ENCODE measurements around the gene NCBP2. TPM values are rescaled to one million over a fixed set of nuclear protein-coding genes. Genes with fewer than 3 reads are reported as not detected.

Gene NCBP2
- total and polyA plus RNA-seq, 2 donors (not counting 3 experiments of a cell fraction or from before 2014, with no cell fraction given), result 31.2 to 76.1 TPM

DNA sequence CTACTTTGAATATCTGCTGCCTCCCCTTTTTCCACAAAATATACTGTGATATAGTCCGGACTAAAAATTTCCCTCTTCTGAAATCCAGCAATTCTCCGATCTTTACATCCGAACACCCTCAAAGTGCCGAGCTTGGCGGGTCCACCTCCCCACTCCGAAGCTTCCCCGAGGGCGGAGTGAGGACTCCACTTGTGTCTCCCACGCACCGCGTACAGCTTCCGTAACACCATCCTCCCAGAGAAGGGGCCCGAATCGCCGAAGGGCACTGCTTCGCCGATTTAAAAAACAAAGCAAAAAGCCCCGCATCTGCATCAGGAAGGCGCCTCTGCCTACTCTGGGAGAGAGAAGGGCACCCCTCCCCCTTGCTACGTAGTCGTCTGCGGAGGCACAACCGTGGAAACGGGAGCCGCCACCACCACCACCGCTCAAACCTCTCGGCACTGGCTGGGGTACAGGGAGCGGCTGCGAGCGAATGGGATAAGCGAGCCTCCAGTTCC lies 551 bp downstream of the NCBP2 start:
- no peaks in the 10 kb centered on the region for H3K27me3 ChIP-seq (ENCODE audit: control insufficient read depth in 2 of 2, insufficient read depth in 2 of 2, low read length in 2 of 2)
- H3K4me1 ChIP-seq (ENCODE audit: control insufficient read depth, extremely low read depth, insufficient read depth, low read length), result peaks cover 16% of the 10 kb centered on the region
- H3K9me1 ChIP-seq (replicated peaks; ENCODE audit: control insufficient read depth, extremely low read depth, insufficient read depth, low read length), result no peaks in the 10 kb centered on the region
- POLR2A ChIA-PET, result interaction anchor here (1.2 kb wide), 1 partner anchor 74 kb away, joined by 5 read pairs; no protein-coding TSS in a partner anchor
- intact Hi-C loops (cut with micrococcal nuclease) (loop anchor here (1.0 to 2.0 kb wide), 5 partner anchors 27 to 413 kb away; partner anchors contain the start of genes FBXO45, PIGZ, SENP5 and WDR53), dilution Hi-C loops (cut with MboI; ENCODE audit: extremely low pct_ligation_motif_present, low sequenced_read_pairs) (no loop called here)
- no peaks in the 10 kb centered on the region for H3K9me3 ChIP-seq (replicated peaks; ENCODE audit: control insufficient read depth, insufficient read depth, low read length)
- H2AFZ ChIP-seq (ENCODE audit: low read depth, low read length), result peak overlapping the region; percentile 41
- H3K4me2 ChIP-seq (ENCODE audit: insufficient read depth, low read length), result peak overlapping the region; percentile 90
- peak overlapping the region; percentile 73 to 93 (median 85) for H3K4me3 ChIP-seq (replicated peaks in 1 of 3; ENCODE audit: insufficient read depth in 1 of 3, low read depth in 1 of 3, low read length in 3 of 3)
- TF ChIP-seq, protein P1, sequence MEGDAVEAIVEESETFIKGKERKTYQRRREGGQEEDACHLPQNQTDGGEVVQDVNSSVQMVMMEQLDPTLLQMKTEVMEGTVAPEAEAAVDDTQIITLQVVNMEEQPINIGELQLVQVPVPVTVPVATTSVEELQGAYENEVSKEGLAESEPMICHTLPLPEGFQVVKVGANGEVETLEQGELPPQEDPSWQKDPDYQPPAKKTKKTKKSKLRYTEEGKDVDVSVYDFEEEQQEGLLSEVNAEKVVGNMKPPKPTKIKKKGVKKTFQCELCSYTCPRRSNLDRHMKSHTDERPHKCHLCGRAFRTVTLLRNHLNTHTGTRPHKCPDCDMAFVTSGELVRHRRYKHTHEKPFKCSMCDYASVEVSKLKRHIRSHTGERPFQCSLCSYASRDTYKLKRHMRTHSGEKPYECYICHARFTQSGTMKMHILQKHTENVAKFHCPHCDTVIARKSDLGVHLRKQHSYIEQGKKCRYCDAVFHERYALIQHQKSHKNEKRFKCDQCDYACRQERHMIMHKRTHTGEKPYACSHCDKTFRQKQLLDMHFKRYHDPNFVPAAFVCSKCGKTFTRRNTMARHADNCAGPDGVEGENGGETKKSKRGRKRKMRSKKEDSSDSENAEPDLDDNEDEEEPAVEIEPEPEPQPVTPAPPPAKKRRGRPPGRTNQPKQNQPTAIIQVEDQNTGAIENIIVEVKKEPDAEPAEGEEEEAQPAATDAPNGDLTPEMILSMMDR (IDR thresholded peaks at IDR 0.05; ENCODE audit: extremely low read depth in 1 of 2, insufficient read depth in 1 of 2, low read depth in 1 of 2, low read length in 2 of 2), result no peak
- no peak for TF ChIP-seq POLR2A (IDR thresholded peaks at IDR 0.05; ENCODE audit: low read depth, low read length)
- no peak for TF ChIP-seq FOS (IDR thresholded peaks at IDR 0.05; ENCODE audit: borderline replicate concordance, insufficient read depth, low read length)
- TF ChIP-seq JUN (IDR thresholded peaks at IDR 0.05; ENCODE audit: borderline replicate concordance, insufficient read depth, insufficient read length, low read depth), result no peak
- TF ChIP-seq, protein P2, sequence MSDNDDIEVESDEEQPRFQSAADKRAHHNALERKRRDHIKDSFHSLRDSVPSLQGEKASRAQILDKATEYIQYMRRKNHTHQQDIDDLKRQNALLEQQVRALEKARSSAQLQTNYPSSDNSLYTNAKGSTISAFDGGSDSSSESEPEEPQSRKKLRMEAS (IDR thresholded peaks at IDR 0.05; ENCODE audit: insufficient read depth, insufficient read length), result no peak
- no peak for TF ChIP-seq GATA2 (IDR thresholded peaks at IDR 0.05; ENCODE audit: insufficient read depth, insufficient read length, low read depth, low read length)
- TF ChIP-seq EZH2 (IDR thresholded peaks at IDR 0.05; ENCODE audit: borderline replicate concordance, low read depth, low read length, severe bottlenecking), result no peak
- TF ChIP-seq MYC (IDR thresholded peaks at IDR 0.05; ENCODE audit: low read depth, low read length), result no peak
- no peak for TF ChIP-seq POLR2AphosphoS5 (IDR thresholded peaks at IDR 0.05; ENCODE audit: insufficient read depth, low read depth, low read length)
- H3K36me3 ChIP-seq (ENCODE audit: control insufficient read depth in 2 of 2, extremely low read depth in 1 of 2, insufficient read depth in 2 of 2, low read length in 2 of 2), result peaks cover 6 to 10% of the 10 kb centered on the region in 2 experiments
- H3K79me2 ChIP-seq (ENCODE audit: control insufficient read depth, insufficient read depth, low read length), result peaks cover 52% of the 10 kb centered on the region
- H3K9ac ChIP-seq (replicated peaks; ENCODE audit: extremely low read depth, insufficient read depth, low read length), result peak overlapping the region; percentile 87
- no peak for DNase-seq (ENCODE audit: low read depth, low spot score)
- CTCF ChIA-PET, result interaction anchor here (0.5 to 2.6 kb wide), 9 partner anchors 8 to 419 kb away, joined by 3 to 15 read pairs (median 4); partner anchors contain the start of genes PAK2 and SENP5
- TSS peak; percentile 68 for BruUV-seq (replicated peaks)
- peak overlapping the region; percentile 76 for H3K27ac ChIP-seq (ENCODE audit: insufficient read depth, low read depth, low read length)
- no peaks in the 10 kb centered on the region for H4K20me1 ChIP-seq (replicated peaks; ENCODE audit: control insufficient read depth, extremely low read depth, insufficient read depth, low read length)
- no peak for FAIRE-seq

Measured in endothelial cell of umbilical vein (primary cell).